A549 (cell line): ENCODE data around the gene ALDH1A1. TPM values are rescaled to one million over a fixed set of nuclear protein-coding genes. Genes with fewer than 3 reads are reported as not detected.
A peak's percentile ranks its signal among the peaks of the same experiment; 100 is the strongest.

Experiments used
- ATAC-seq, 2 experiments: fragments of 200-7000 bp in 1 of 2; fragments of >200 bp in 1 of 2; cut with Nextera tagmentation in 1 of 2; cut with Tn5 transposase in 1 of 2; 3 replicates each; pipeline versions ENCODE4 v1.8.0 to v1.9.1; 2018 to 2020; ENCODE audit warnings: mild to moderate bottlenecking in 1 of 2, moderate library complexity in 1 of 2
- CTCF ChIA-PET: fragments of 300-600 bp; sonication (Branson Sonifier 250); formaldehyde crosslinking; extraction: SDS; loops from one replicate; lab custom pipeline; 2021; ENCODE audit warnings: antibody characterized with exemption, inconsistent platforms; lab: Yijun Ruan, JAX
- POLR2A ChIA-PET: fragments of 350-600 bp; formaldehyde crosslinking; extraction: SDS; loops from one replicate; lab custom pipeline; 2021; ENCODE audit warnings: antibody characterized with exemption, inconsistent platforms; lab: Yijun Ruan, JAX
- DNase-seq, 2 experiments: peaks; one replicate each; pipeline versions ENCODE4 v3.0.0 to v3.0.0-alpha.2; 2011 to 2016; ENCODE audit warnings: low read depth in 1 of 2, low spot score in 1 of 2
- FAIRE-seq: peaks from 2 replicates; lab custom pipeline; 2011; peaks lifted over from hg19 to GRCh38; lab: Jason Lieb, UNC
- H3K27ac ChIP-seq, 2 experiments: fragments of >200 bp; sonication (Bioruptor Twin); formaldehyde crosslinking; 3 replicates each; pipeline ENCODE4 v1.5.1; 2016 to 2017
- H3K4me1 ChIP-seq: fragments of >200 bp; sonication (Bioruptor Twin); formaldehyde crosslinking; 3 replicates; pipeline ENCODE4 v1.6.1; 2016
- H3K4me2 ChIP-seq: fragments of >200 bp; sonication (Bioruptor Twin); formaldehyde crosslinking; 3 replicates; pipeline ENCODE4 v1.6.1; 2016
- H3K4me3 ChIP-seq: fragments of >200 bp; sonication (Bioruptor Twin); formaldehyde crosslinking; 3 replicates; pipeline ENCODE4 v1.5.1; 2016
- H3K9me3 ChIP-seq: fragments of >200 bp; sonication (Bioruptor Twin); formaldehyde crosslinking; 3 replicates; pipeline ENCODE4 v1.6.1; 2016
- CBX2 ChIP-seq: fragments of 200-600 bp; sonication (generic); IDR thresholded peaks from 2 replicates; pipeline ENCODE4 v1.6.1; 2016; ENCODE audit warnings: low read depth, mild to moderate bottlenecking, borderline replicate concordance
- CHD2 ChIP-seq: fragments of 150-350 bp; IDR thresholded peaks from 2 replicates; pipeline ENCODE4 v1.6.1; 2014; ENCODE audit warnings: low read length; ENCODE audit not compliant: partially characterized antibody
- CHD4 ChIP-seq: fragments of 200-600 bp; sonication (generic); IDR thresholded peaks from 2 replicates; pipeline ENCODE4 v1.6.1; 2016; ENCODE audit warnings: antibody characterized with exemption, mild to moderate bottlenecking, borderline replicate concordance
- EP300 ChIP-seq, 2 experiments: fragments of >200 bp; sonication (Bioruptor Twin); formaldehyde crosslinking; IDR thresholded peaks; 2 replicates in 1 of 2; 3 replicates in 1 of 2; pipeline ENCODE4 v1.6.1; 2016 to 2017
- FOSB ChIP-seq: fragments of 250-450 bp; sonication (Bioruptor Pico); IDR thresholded peaks from 2 replicates; pipeline ENCODE4 v1.5.0; 2020; ENCODE audit warnings: mild to moderate bottlenecking, moderate library complexity
- FOSL2 ChIP-seq, 2 experiments: fragments of 450-650 bp in 1 of 2; fragments of >200 bp in 1 of 2; sonication (Bioruptor Twin) in 1 of 2; formaldehyde crosslinking; IDR thresholded peaks; 2 replicates each; pipeline versions ENCODE4 v1.5.0 to v1.6.1; 2016 to 2020; ENCODE audit warnings: mild to moderate bottlenecking in 1 of 2, moderate library complexity in 1 of 2
- HDAC2 ChIP-seq: fragments of 200-600 bp; sonication (generic); IDR thresholded peaks from 2 replicates; pipeline ENCODE4 v1.6.1; 2016
- HOXB13 ChIP-seq: fragments of 250-450 bp; sonication (Bioruptor Pico); IDR thresholded peaks from 2 replicates; pipeline ENCODE4 v1.5.0; 2020; ENCODE audit warnings: low read depth, mild to moderate bottlenecking, moderate library complexity
- HOXB5 ChIP-seq: fragments of 250-450 bp; sonication (Bioruptor Pico); IDR thresholded peaks from 2 replicates; pipeline ENCODE4 v1.5.0; 2020; ENCODE audit warnings: mild to moderate bottlenecking, moderate library complexity
- JUN ChIP-seq, 2 experiments: fragments of >200 bp; sonication (Bioruptor Twin); formaldehyde crosslinking; IDR thresholded peaks; 2 replicates in 1 of 2; 3 replicates in 1 of 2; pipeline ENCODE4 v1.6.1; 2016 to 2017
- JUNB ChIP-seq: fragments of >200 bp; sonication (Bioruptor Twin); formaldehyde crosslinking; IDR thresholded peaks from 2 replicates; pipeline ENCODE4 v1.6.1; 2016
- MYC ChIP-seq: IDR thresholded peaks from 2 replicates; pipeline ENCODE4 v1.6.1; 2012; ENCODE audit warnings: mild to moderate bottlenecking, inconsistent platforms, low read length, improper control_type of control experiment, borderline replicate concordance
- RAD21 ChIP-seq, 2 experiments: fragments of >200 bp in 1 of 2; sonication (Bioruptor Twin) in 1 of 2; formaldehyde crosslinking in 1 of 2; IDR thresholded peaks in 1 of 2; conservative IDR thresholded peaks in 1 of 2; 2 replicates in 1 of 2; 3 replicates in 1 of 2; pipeline ENCODE4 v1.6.1; 2012 to 2018; ENCODE audit warnings: inconsistent platforms in 1 of 2
- RCOR1 ChIP-seq: fragments of 150-350 bp; IDR thresholded peaks from 2 replicates; pipeline ENCODE4 v1.6.1; 2014; ENCODE audit warnings: antibody characterized with exemption, low read length, low read depth
- RNF2 ChIP-seq: fragments of 200-600 bp; sonication (generic); IDR thresholded peaks from 2 replicates; pipeline ENCODE4 v1.6.1; 2016; ENCODE audit warnings: low read depth, mild to moderate bottlenecking, antibody characterized with exemption, moderate library complexity, borderline replicate concordance
- TP53 ChIP-seq: fragments of 250-450 bp; sonication (Bioruptor Pico); IDR thresholded peaks from 2 replicates; pipeline ENCODE4 v1.5.0; 2021; ENCODE audit warnings: mild to moderate bottlenecking, moderate library complexity
- ZC3H11A ChIP-seq: fragments of 450-650 bp; IDR thresholded peaks from 2 replicates; pipeline ENCODE4 v1.6.1; 2014; ENCODE audit warnings: antibody characterized with exemption, mild to moderate bottlenecking
- ZNF302 ChIP-seq: fragments of 250-450 bp; sonication (Bioruptor Pico); IDR thresholded peaks from 2 replicates; pipeline ENCODE4 v1.9.0; 2021; ENCODE audit warnings: inconsistent platforms, mild to moderate bottlenecking, moderate library complexity
- WGBS: methylation state at CpG from one replicate; pipeline ENCODE4 v1.1.6; 2017; ENCODE audit errors: missing lambda C conversion rate; 5-methylcytosine and 5-hydroxymethylcytosine counted together
- polyA plus RNA-seq, 4 experiments: library from polyadenylated mRNA; depleted of rRNA in 3 of 4; stranded (reverse); fragments of >200 nt; fragmentation: RNase III in 1 of 4; extraction: RNeasy Plus Mini Kit Qiagen cat#74134 plus additional on column Dnase treatment in 1 of 4; gene quantifications; 2 replicates in 3 of 4; 3 replicates in 1 of 4; pipeline ENCODE4 v1.2.3, GENCODE V29; 2011 to 2017
- TF ChIP-seq, protein P1 (sequence below): fragments of 250-450 bp; sonication (Bioruptor Pico); IDR thresholded peaks from 2 replicates; pipeline ENCODE4 v1.5.0; 2021; ENCODE audit warnings: mild to moderate bottlenecking, moderate library complexity, borderline replicate concordance
- TF ChIP-seq, protein P2 (sequence below): fragments of >200 bp; sonication (Bioruptor Twin); formaldehyde crosslinking; IDR thresholded peaks from 2 replicates; pipeline ENCODE4 v1.6.1; 2016
- TF ChIP-seq, protein P3 (sequence below): IDR thresholded peaks from 2 replicates; pipeline ENCODE4 v1.6.1; 2012
- TF ChIP-seq, protein P4 (sequence below): fragments of 250-450 bp; sonication (Bioruptor Pico); IDR thresholded peaks from 2 replicates; pipeline ENCODE4 v1.5.0; 2020; ENCODE audit warnings: low read depth, mild to moderate bottlenecking, moderate library complexity
- TF ChIP-seq, protein P5 (sequence below): IDR thresholded peaks from 2 replicates; pipeline ENCODE4 v1.6.1; 2012

Gene ALDH1A1
- polyA plus RNA-seq, 2 of the 4 experiments (the other 2 are of a cell fraction) = 8,617 to 9,987 TPM

DNA sequence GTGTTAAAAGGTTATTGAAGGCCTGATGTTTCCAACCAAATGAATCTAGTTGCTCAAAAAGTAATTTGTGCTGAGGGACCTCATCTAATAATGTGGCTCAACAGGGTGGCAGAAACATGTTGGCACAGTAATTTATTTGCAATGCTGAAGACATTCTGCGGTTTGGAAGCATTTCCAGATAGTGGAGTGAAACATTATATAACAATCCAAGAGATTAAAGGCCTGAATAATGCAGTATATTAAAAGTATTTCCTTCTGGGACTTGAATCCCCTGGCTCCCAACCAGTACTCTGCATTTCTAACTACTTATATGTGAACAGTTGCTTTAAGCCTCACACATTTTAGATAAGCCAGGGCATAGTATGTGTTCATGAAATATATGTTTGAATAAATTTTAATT lies 25.9 kb upstream of the ALDH1A1 start (continued):
- TF ChIP-seq, protein P1, sequence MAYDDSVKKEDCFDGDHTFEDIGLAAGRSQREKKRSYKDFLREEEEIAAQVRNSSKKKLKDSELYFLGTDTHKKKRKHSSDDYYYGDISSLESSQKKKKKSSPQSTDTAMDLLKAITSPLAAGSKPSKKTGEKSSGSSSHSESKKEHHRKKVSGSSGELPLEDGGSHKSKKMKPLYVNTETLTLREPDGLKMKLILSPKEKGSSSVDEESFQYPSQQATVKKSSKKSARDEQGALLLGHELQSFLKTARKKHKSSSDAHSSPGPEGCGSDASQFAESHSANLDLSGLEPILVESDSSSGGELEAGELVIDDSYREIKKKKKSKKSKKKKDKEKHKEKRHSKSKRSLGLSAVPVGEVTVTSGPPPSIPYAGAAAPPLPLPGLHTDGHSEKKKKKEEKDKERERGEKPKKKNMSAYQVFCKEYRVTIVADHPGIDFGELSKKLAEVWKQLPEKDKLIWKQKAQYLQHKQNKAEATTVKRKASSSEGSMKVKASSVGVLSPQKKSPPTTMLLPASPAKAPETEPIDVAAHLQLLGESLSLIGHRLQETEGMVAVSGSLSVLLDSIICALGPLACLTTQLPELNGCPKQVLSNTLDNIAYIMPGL (CRISPR knock-in tag) = no peak
- no peak for TF ChIP-seq RCOR1
- no peak for TF ChIP-seq CHD2
- TF ChIP-seq CBX2 = no peak
- TF ChIP-seq EP300 (IDR thresholded peaks at IDR 0.05) = peak; percentile 75 to 89; a peak in 3 of 5 replicates
- TF ChIP-seq ZNF302 (CRISPR knock-in tag) = no peak
- TF ChIP-seq FOSL2 (IDR thresholded peaks at IDR 0.05) = no peak
- peak; percentile 74 for TF ChIP-seq FOSL2 (CRISPR knock-in tag; IDR thresholded peaks at IDR 0.05)
- TF ChIP-seq, protein P2, sequence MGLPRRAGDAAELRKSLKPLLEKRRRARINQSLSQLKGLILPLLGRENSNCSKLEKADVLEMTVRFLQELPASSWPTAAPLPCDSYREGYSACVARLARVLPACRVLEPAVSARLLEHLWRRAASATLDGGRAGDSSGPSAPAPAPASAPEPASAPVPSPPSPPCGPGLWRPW = no peak

DNA sequence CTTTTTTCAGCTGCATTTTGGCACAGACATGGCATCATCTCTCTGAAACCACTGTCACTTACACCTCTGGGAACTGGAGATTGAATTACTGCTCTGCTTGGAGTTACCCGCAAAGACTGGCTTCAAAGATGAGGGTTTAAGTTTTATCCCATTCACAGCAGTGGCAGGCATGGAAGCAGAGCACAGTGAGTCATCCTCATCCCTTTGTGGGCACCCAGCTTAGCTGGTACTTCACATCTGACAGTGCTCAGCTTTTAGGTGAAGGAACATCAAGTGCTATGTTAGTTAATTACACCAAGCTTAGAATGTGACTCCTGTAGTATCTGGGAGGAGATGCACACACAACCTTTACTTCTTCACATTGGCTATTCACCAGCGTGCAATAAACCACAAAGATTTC lies 24.8 kb upstream of the ALDH1A1 start:
- ChIA-PET POLR2A (interaction anchor here (0.6 to 2.6 kb wide), 13 partner anchors 8 to 48 kb away, joined by 3 to 23 read pairs (median 5); no protein-coding TSS in a partner anchor), CTCF (interaction anchor here (0.6 to 2.4 kb wide), 12 partner anchors 10 to 106 kb away, joined by 3 to 9 read pairs (median 4); no protein-coding TSS in a partner anchor)
- 8% methylated on average over 2 of the region's 2 CpGs for WGBS
- H3K4me3 ChIP-seq = no peak overlapping the region
- H3K27ac ChIP-seq = peak overlapping the region; percentile 96 to 98
- TF ChIP-seq ZC3H11A = no peak
- TF ChIP-seq, protein P3, sequence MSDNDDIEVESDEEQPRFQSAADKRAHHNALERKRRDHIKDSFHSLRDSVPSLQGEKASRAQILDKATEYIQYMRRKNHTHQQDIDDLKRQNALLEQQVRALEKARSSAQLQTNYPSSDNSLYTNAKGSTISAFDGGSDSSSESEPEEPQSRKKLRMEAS = peak; percentile 57; the same call in 1 of the 2 replicates
- no peak for TF ChIP-seq CHD4
- TF ChIP-seq JUN (IDR thresholded peaks at IDR 0.05) = peak in 1 of 2 experiments; percentile 39; a peak in 1 of 5 replicates
- TF ChIP-seq, protein P4, sequence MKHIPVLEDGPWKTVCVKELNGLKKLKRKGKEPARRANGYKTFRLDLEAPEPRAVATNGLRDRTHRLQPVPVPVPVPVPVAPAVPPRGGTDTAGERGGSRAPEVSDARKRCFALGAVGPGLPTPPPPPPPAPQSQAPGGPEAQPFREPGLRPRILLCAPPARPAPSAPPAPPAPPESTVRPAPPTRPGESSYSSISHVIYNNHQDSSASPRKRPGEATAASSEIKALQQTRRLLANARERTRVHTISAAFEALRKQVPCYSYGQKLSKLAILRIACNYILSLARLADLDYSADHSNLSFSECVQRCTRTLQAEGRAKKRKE = 0 out of 2 replicates have a peak, but pooled peaks have one; percentile 43
- peak; percentile 42; the same call in 1 of the 2 replicates for TF ChIP-seq FOSL2 (IDR thresholded peaks at IDR 0.05)
- peak; percentile 89 for TF ChIP-seq FOSL2 (CRISPR knock-in tag; IDR thresholded peaks at IDR 0.05)
- TF ChIP-seq HOXB5 = no peak
- TF ChIP-seq JUNB = peak; percentile 48
- no peak for TF ChIP-seq HDAC2
- TF ChIP-seq, protein P5, sequence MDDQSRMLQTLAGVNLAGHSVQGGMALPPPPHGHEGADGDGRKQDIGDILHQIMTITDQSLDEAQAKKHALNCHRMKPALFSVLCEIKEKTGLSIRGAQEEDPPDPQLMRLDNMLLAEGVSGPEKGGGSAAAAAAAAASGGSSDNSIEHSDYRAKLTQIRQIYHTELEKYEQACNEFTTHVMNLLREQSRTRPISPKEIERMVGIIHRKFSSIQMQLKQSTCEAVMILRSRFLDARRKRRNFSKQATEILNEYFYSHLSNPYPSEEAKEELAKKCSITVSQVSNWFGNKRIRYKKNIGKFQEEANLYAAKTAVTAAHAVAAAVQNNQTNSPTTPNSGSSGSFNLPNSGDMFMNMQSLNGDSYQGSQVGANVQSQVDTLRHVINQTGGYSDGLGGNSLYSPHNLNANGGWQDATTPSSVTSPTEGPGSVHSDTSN = no peak
- 0 out of 5 replicates have a peak, but pooled peaks of 1 of the 2 experiments have one; percentile 11 for TF ChIP-seq RAD21 (conservative IDR thresholded peaks at IDR 0.05 in 1 of 2, IDR thresholded peaks at IDR 0.05 in 1 of 2)
- no peak for TF ChIP-seq TP53 (CRISPR knock-in tag)
- TF ChIP-seq RNF2 = no peak
- 0 out of 2 replicates have a peak, but pooled peaks have one; percentile 19 for TF ChIP-seq HOXB13 (CRISPR knock-in tag)
- no peak for TF ChIP-seq MYC
- TF ChIP-seq FOSB (CRISPR knock-in tag) = peak; percentile 25; the same call in 1 of the 2 replicates
- H3K4me2 ChIP-seq = peak overlapping the region; percentile 89
- ATAC-seq (peak; percentile 81 to 82), FAIRE-seq (peak; percentile 99), DNase-seq (peak in 1 of 2 experiments; percentile 66)
- peaks cover 60% of the 10 kb centered on the region for H3K4me1 ChIP-seq
- H3K9me3 ChIP-seq = no peaks in the 10 kb centered on the region
